Natural killer cell (primary cell): ENCODE measurements around the gene MTR. TPM values are rescaled to one million over a fixed set of nuclear protein-coding genes. Genes with fewer than 3 reads are reported as not detected.

Experiments used
- ATAC-seq, 3 donors: fragments of 150-1000 bp in 2 of 3; fragments of 200-7000 bp in 1 of 3; cut with Tn5 transposase; 1 replicate in 1 of 3; 2 replicates in 2 of 3; pipeline ENCODE4 v1.10.0; 2021; ENCODE audit warnings: mild to moderate bottlenecking in 2 of 3, moderate library complexity in 2 of 3
- DNase-seq, 2 donors: peaks; one replicate each; pipeline versions ENCODE4 v3.0.0 to v3.0.0-alpha.2; 2013 to 2021; ENCODE audit warnings: mixed read lengths in 1 of 2
- H3K27ac ChIP-seq: one replicate; pipeline ENCODE4 v1.5.1; 2013; ENCODE audit warnings: mild to moderate bottlenecking, low read length
- H3K27me3 ChIP-seq: one replicate; pipeline ENCODE4 v1.6.1; 2013; ENCODE audit warnings: low read length; ENCODE audit not compliant: control insufficient read depth, insufficient read depth
- H3K36me3 ChIP-seq: one replicate; pipeline ENCODE4 v1.6.1; 2013; ENCODE audit warnings: low read length; ENCODE audit not compliant: control insufficient read depth, insufficient read depth
- H3K4me1 ChIP-seq: one replicate; pipeline ENCODE4 v1.6.1; 2013; ENCODE audit warnings: low read length; ENCODE audit not compliant: control insufficient read depth, insufficient read depth
- H3K4me3 ChIP-seq: one replicate; pipeline ENCODE4 v1.5.1; 2013; ENCODE audit warnings: low read length
- H3K9me3 ChIP-seq: one replicate; pipeline ENCODE4 v1.6.1; 2013; ENCODE audit warnings: low read length; ENCODE audit not compliant: control insufficient read depth, insufficient read depth
- H3K27ac Mint-ChIP-seq, 2 donors: one replicate each; pipeline ENCODE4 v1.8.0; 2022; ENCODE audit warnings: mild to moderate bottlenecking in 2 of 2, mixed read lengths in 2 of 2, moderate library complexity in 1 of 2
- H3K27me3 Mint-ChIP-seq, 2 donors: one replicate each; pipeline ENCODE4 v1.8.0; 2022; ENCODE audit warnings: low read depth in 2 of 2, mixed read lengths in 2 of 2
- H3K36me3 Mint-ChIP-seq: one replicate; pipeline ENCODE4 v1.8.0; 2022; ENCODE audit warnings: mixed read lengths
- H3K4me1 Mint-ChIP-seq, 2 donors: one replicate each; pipeline ENCODE4 v1.8.0; 2022; ENCODE audit warnings: mixed read lengths in 2 of 2
- H3K4me3 Mint-ChIP-seq: one replicate; pipeline ENCODE4 v1.8.0; 2022; ENCODE audit warnings: mild to moderate bottlenecking, moderate library complexity, mixed read lengths
- H3K9me3 Mint-ChIP-seq, 2 donors: one replicate each; pipeline ENCODE4 v1.8.0; 2022; ENCODE audit warnings: mixed read lengths in 2 of 2
- WGBS: methylation state at CpG from one replicate; pipeline ENCODE4 v1.1.7; 2013; ENCODE audit warnings: missing lambda C conversion rate; ENCODE audit not compliant: insufficient coverage; 5-methylcytosine and 5-hydroxymethylcytosine counted together
- intact Hi-C: fragments of 100-400 bp; cut with micrococcal nuclease; formaldehyde crosslinking; loops from one replicate; pipeline ENCODE4 v1.14.2; 2022
- total RNA-seq, 4 donors: library from RNA; stranded (reverse); fragments of 120-200 nt in 1 of 4; gene quantifications; one replicate each; pipeline versions ENCODE4 v1.2.3 to v1.2.4, GENCODE V29; 2013 to 2022
- TF ChIP-seq, protein P1 (sequence below): fragments of 200-600 bp; IDR thresholded peaks from one replicate; pipeline ENCODE4 v1.8.0; 2022; ENCODE audit warnings: antibody characterized with exemption

The MTR gene
- total RNA-seq, 3 donors from 2014 or later (not counting 1 experiment from before 2014, with no cell fraction given): 28.4 to 41.1 (median 38.4) TPM

DNA sequence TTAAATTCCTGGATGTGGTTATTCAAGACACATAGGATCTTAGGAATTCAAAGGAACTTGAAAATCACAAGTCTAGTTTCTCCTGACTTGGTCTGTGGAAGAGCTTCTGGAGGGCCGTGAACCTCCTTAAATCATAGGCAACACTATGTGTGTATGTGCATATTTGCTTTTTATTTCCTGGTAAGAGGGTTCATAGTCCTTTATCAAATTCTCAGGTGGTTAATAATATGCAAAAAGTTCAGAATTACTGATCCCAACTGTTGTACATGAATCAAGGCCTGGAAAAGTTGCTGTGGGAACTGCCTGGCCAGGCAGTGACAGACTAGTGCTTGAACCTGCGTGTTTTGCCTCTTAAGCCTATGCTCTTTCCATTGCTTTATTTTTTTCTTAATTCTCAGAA lies 12.9 kb downstream of the MTR start:
- H3K36me3 Mint-ChIP-seq: peaks cover 30% of the 10 kb centered on the region
- H3K36me3 ChIP-seq: peaks cover 60% of the 10 kb centered on the region
- 100% methylated on average over 2 of the region's 2 CpGs for WGBS

DNA sequence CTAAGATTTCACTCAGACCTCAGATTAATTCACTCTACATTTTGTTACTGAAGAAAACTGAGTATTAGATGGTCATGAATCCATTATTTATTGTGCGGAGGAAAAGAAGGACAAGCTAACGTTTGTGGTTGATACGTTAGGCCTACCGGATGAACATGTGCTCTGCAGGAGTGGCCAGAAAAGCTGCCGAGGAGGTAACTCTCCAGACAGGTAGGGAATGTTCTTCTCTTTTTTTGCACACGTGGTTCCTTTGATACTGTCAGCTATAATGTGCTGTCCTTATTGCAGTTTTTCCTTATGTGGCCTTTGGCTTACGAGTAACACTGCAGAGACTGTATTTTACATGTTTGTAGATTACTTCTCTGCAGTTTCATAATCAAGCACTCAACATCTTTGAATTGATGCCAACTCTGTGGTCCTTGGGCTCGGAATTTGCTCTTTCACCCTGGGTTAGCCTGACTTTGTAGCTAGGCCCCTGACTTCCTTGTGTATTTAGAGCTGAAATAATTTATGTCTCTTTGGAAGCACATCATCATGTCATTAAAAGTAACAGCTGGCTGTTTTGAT lies 13.6 kb downstream of the MTR start:
- Histone ChIP-seq H3K4me1 (no peaks in the 10 kb centered on the region), H3K36me3 (peaks cover 67% of the 10 kb centered on the region), H3K27ac (no peak overlapping the region), H3K27me3 (no peaks in the 10 kb centered on the region), H3K9me3 (no peaks in the 10 kb centered on the region), H3K4me3 (no peak overlapping the region)
- peaks cover 7 to 8% of the 10 kb centered on the region in 2 donors for H3K4me1 Mint-ChIP-seq
- 82% methylated on average over 7 of the region's 8 CpGs for WGBS
- TF ChIP-seq, protein P1, sequence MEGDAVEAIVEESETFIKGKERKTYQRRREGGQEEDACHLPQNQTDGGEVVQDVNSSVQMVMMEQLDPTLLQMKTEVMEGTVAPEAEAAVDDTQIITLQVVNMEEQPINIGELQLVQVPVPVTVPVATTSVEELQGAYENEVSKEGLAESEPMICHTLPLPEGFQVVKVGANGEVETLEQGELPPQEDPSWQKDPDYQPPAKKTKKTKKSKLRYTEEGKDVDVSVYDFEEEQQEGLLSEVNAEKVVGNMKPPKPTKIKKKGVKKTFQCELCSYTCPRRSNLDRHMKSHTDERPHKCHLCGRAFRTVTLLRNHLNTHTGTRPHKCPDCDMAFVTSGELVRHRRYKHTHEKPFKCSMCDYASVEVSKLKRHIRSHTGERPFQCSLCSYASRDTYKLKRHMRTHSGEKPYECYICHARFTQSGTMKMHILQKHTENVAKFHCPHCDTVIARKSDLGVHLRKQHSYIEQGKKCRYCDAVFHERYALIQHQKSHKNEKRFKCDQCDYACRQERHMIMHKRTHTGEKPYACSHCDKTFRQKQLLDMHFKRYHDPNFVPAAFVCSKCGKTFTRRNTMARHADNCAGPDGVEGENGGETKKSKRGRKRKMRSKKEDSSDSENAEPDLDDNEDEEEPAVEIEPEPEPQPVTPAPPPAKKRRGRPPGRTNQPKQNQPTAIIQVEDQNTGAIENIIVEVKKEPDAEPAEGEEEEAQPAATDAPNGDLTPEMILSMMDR: no peak
- no peaks in the 10 kb centered on the region for H3K9me3 Mint-ChIP-seq
- ATAC-seq: no peak
- H3K4me3 Mint-ChIP-seq: no peak overlapping the region
- DNase-seq: no peak
- H3K36me3 Mint-ChIP-seq: peaks cover 30% of the 10 kb centered on the region
- no peaks in the 10 kb centered on the region for H3K27me3 Mint-ChIP-seq
- no peak overlapping the region for H3K27ac Mint-ChIP-seq
- intact Hi-C loops: no loop called here

More for the DNA sequence above, 12.9 kb downstream of the MTR start:
- H3K9me3 ChIP-seq: no peaks in the 10 kb centered on the region
- TF ChIP-seq, protein P1: no peak
- no peak overlapping the region for H3K4me3 ChIP-seq
- Mint-ChIP-seq H3K4me1 (peaks cover 7 to 8% of the 10 kb centered on the region in 2 donors), H3K9me3 (no peaks in the 10 kb centered on the region), H3K27ac (no peak overlapping the region), H3K4me3 (no peak overlapping the region), H3K27me3 (no peaks in the 10 kb centered on the region)
- intact Hi-C loops: no loop called here
- no peaks in the 10 kb centered on the region for H3K4me1 ChIP-seq
- H3K27me3 ChIP-seq: no peaks in the 10 kb centered on the region
- no peak overlapping the region for H3K27ac ChIP-seq
- ATAC-seq: no peak
- no peak for DNase-seq

DNA sequence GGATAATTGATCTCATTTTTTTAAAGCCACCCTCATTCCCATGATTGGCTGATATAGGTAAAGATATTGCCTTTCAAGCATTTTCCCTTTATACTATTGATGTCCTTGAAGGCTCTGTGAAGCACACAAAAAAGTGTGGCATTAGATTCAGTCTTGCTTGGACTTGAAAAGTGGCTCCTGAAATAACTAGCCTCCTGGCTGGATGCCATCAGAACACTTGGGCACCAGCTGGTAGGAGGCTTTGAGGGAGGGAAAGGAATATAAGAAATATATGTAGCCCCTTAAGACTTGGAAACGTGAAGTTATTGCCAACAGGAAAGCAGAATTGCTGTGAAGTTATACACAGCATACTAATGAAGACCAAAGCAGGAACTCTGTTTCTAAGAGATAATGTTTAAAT lies 14.1 kb downstream of the MTR start:
- 63% methylated on average over 1 of the region's 1 CpG for WGBS
- peaks cover 66% of the 10 kb centered on the region for H3K36me3 ChIP-seq

More for the DNA sequence above, 14.1 kb downstream of the MTR start:
- TF ChIP-seq, protein P1: no peak
- H3K4me3 ChIP-seq: no peak overlapping the region
- intact Hi-C loops: no loop called here
- H3K27ac Mint-ChIP-seq: no peak overlapping the region
- no peaks in the 10 kb centered on the region for H3K9me3 Mint-ChIP-seq
- ATAC-seq (no peak), DNase-seq (no peak)
- no peaks in the 10 kb centered on the region for H3K4me1 ChIP-seq
- H3K27me3 ChIP-seq: no peaks in the 10 kb centered on the region
- H3K4me3 Mint-ChIP-seq: no peak overlapping the region
- H3K9me3 ChIP-seq: no peaks in the 10 kb centered on the region
- H3K27ac ChIP-seq: no peak overlapping the region
- H3K36me3 Mint-ChIP-seq: peaks cover 30% of the 10 kb centered on the region
- peaks cover 7 to 8% of the 10 kb centered on the region in 2 donors for H3K4me1 Mint-ChIP-seq
- no peaks in the 10 kb centered on the region for H3K27me3 Mint-ChIP-seq
